Measurements from ENCODE around the gene FBXW7.
A peak's percentile ranks its signal among the peaks of the same experiment; 100 is the strongest.
"Not testable (repeated sequence)": the region's sequence is repeated elsewhere in the genome, so short reads cannot be mapped to it uniquely, and the experiment has no call there.

Gene FBXW7, protein sequence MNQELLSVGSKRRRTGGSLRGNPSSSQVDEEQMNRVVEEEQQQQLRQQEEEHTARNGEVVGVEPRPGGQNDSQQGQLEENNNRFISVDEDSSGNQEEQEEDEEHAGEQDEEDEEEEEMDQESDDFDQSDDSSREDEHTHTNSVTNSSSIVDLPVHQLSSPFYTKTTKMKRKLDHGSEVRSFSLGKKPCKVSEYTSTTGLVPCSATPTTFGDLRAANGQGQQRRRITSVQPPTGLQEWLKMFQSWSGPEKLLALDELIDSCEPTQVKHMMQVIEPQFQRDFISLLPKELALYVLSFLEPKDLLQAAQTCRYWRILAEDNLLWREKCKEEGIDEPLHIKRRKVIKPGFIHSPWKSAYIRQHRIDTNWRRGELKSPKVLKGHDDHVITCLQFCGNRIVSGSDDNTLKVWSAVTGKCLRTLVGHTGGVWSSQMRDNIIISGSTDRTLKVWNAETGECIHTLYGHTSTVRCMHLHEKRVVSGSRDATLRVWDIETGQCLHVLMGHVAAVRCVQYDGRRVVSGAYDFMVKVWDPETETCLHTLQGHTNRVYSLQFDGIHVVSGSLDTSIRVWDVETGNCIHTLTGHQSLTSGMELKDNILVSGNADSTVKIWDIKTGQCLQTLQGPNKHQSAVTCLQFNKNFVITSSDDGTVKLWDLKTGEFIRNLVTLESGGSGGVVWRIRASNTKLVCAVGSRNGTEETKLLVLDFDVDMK

DNA sequence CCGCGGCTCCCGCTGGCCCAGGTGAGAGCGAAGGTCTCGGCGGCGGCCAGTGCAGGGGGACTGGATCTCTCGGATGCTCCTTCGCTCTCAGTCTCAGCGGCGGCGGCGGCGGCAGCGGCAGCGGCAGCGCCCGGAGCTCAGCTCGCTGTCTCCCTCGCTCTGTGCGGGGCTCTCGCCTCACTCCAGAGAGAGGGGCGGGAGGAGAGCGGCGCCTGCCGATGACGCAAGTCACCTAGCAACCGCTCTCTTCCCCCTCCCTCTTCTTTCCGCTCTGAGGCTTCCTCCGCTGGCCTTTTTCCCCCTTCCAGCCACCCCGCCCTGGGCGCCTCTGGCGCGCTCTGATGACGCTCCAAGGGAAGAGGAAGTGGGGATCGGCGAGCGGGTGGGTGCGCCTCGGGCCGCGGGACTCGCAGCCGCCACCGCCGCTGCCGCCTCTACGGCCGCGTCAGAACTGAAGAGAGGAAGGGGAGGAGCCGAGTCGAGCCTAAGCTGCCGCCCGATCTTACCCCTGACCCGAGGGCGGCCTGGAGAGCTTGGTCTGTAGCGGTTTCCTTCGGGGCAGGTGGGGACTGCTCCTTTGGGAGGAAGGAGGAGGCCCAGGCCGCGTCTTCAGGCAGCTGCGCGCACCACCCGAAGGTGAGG lies at the start of gene FBXW7:
TSS of gene FBXW7 (minus strand) at position 190 of the 642 bp plus-strand sequence. CDS start 124,289 bp downstream, outside the sequence.
- DNase-seq, result peak; percentile 100

DNA sequence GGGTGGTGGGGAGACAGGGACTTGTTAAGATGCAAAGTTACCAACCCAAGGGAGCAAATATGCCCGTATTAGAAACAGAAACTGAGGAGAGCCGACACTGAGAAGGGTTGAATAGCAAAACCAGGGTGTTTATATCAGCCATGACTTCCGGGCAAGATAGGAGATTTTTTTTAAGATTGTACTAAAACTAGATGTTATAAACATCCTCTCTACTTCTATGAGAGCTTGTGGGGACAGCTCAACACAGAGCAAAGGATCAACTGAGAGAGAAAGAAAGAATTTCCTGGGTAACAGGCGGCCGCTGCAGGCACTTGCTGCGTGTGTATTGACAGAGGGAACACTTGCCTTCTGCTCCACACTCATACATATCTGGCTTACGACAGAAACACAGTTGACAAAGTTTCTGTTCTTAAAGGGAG lies 49.1 kb upstream of the FBXW7 start:
- peak; percentile 24 for DNase-seq

DNA sequence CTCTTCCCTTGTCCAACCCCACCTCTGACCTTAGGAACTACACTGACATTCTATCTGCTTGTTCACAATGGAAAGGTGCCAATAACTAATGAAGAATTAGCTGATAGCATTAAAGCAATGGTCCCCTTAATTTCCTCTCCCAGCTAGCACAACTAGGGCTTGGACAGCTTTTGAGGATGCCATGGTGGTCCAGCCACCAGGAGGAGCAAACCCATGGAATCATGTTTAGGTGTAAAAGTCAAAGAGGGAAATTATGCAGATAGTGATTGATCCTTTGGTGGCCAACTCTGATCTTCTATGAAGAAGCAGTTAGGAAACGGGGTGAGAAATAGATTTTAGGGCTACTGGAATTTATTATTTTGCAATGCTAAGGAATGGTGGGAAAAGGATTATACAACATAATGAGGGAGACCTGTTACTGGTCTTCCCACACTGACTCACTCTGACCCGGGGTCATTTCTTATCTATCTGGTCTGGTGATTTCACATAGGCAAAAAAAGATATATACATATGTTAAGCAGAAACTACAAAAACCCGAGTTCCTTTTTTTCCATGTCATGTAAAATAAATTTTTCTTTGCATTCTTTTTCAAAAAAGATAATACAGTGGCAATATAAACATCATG lies 45.8 kb upstream of the FBXW7 start:
- DNase-seq, result peak; percentile 78

DNA sequence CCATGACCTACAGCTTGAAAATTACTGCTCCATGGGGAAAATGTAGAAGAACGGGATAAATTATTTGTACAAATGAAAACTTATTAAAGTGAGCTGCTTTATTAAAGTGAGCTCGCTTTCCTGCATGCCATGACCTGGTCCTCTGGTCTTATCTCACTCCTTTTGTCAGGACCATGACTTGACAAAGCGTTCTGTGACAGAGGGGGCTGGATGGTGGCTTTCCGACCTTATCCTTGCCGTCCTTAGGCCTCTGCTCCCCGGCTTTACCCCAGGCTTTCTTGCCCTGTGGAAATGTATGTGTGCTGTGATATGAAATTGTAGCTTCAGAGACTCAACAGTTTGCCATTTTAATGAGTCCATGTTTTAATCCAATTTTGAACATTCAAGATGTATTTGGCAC lies 44.0 kb upstream of the FBXW7 start:
- peak; percentile 50 for DNase-seq

DNA sequence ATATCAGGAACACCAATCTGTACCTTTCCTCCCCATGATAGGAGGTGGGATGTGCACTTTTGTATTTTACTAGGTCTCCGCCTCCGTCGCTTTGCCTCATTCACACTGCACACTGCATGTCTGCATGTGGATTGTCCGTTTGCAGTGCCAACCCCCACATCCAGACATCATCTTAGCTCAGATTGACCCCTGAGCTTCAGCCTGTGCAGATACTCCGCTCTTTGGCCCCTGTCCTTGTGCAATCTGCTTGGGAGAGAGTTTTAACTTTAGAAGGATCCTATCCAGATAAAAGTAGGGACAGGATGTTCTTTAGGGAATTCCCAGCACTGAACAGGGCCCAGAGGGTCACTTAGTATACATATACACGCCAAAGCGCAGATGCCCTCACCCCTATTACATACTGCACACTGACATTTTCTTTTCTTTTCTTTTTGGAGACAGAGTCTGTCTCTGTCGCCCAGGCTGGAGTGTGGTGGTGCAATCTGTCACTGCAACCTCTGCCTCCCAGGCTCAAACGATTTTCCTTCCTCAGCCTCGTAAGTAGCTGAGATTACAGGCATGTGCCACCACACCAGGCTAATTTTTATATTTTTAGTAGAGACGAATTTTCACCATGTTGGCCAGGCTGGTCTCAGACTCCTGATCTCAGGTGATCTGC lies 43.3 kb upstream of the FBXW7 start:
- DNase-seq, result no peak

DNA sequence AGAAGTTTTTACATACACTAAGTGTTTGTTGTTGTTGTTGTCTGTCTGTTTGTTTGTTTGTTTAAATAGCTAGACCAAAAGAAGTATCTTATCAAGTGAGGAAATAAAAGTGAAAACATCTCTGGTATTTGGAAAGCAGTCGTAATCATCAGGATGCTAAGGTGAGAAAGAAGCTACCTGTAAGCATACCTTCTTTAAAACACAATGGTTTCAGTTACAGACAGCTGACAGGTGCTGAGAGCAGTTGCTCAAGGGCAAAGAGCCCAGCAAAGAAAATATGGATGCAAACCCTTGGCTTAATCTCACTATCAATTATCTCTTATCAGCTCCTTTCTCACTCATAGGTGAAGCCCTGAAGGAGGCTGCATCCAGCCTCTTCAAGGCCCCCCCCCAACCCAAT lies 42.8 kb upstream of the FBXW7 start:
- DNase-seq, result no peak

DNA sequence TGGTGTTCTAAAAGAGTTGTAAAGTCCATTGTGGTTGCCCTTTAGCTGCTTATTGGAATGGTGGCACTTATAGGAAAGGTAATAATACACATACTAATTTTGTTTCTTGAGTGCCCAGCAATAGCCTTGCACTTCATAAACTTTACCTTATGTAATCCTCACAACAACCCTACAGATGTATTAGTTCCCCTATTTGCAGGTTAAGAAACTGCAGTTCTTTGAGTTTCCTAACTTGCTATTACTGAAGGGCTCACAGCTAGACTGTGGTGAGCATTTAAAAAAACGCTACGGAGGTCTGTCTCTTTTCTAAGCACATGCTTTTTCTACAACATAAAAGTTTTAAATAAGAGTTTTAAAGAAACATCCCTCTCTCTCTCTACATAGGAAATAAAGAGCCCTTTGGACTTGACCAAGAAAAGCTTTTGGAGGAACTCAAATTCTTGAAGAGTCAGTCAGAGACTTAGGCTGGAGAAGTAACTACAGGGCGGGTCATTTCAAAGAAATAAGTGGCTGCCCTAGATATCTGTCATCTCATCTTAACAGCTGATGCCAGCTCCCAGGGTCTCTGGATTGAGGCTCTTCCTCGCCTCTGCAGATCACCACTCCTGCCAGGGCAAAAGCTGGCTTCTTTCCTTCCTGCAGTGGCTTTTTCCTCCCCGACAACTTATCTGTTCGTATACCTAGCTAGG lies 42.0 kb upstream of the FBXW7 start:
- peak; percentile 71 for DNase-seq

DNA sequence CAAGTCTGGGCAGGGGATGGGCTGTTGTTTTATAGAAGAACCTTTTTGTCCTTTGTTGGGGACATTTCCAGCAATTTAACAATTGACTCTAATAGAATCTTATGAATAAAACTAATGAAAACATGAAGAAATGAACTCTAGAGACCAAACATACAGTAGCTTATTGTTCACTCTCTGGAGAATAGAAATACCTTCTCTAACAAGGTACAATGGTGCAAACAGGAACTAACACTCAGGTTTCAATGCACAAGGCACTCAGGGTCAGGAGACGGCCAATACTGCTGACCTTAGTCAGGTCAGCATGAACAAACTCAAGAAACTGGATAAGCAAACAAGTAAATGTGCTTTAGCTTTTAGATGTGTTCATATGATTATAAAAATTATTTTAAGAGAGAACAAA lies 39.6 kb upstream of the FBXW7 start:
- no peak for DNase-seq

DNA sequence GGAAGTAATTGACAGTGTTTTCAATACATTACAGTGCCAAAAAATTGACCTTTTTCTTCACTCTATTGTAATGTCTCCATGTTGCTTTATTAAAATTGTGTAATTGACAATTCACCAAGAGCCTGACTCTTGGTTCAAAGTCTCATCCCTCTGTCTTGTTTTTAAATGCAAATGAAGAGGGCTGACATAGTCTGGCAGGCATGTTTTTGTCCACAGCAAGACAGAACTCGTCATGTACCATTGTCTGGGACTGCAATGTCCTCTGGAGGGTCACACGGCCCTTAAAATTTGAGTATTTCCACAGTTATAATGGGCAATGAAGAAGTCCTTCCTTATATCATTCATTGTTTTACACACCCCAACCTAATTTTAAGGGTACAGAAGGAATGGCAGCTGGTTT lies 38.0 kb upstream of the FBXW7 start:
- no peak for DNase-seq

DNA sequence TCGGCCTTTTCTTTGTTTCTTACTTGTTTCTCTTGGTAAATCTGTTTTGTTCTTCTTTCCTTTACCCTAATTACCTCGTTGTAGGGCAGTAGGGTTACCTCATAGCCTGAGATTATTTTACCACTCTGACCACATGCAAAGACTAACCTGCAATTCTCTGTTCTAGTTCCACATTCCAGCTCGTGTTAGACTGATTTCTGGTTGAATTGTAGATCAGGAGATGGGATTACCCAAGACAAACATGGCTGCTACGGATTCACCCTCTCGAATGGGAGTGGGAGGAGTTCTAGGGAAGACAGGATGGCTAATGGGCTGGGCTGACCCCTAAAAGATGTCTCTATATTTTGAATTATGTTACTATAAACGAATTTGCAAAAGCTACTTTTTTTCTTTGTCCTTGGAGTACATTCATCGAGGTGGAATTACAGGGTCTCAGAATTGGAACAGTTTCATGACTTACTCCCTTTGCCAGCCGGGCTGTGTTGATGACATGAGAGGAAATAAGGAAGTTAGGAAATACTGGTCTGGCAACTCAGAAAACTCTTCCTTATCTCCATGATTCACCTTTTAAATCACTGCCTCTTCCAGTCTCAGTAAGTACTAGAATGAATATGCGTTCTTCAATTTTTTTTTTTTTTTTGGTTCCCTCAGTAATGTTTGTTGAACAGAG lies 36.7 kb upstream of the FBXW7 start:
- DNase-seq, result peak; percentile 89

DNA sequence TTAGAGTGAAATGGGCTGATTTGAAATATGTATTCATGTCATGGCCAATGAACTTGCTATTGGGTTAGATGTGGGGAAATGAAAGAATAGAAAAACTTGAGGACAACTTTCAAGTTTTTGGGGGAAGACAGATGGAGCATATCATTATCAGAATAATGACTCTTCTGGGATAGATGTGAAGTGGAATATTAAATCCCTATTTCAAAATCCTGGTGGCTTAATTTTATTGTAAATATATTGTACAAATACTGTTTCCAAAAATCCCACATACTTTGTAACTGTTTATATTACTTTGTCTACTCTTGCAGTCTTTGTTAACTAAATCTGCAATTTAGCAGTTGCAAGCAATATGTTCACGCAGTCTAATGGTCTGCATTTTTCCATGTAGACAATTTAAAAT lies 35.9 kb upstream of the FBXW7 start:
- no peak for DNase-seq

DNA sequence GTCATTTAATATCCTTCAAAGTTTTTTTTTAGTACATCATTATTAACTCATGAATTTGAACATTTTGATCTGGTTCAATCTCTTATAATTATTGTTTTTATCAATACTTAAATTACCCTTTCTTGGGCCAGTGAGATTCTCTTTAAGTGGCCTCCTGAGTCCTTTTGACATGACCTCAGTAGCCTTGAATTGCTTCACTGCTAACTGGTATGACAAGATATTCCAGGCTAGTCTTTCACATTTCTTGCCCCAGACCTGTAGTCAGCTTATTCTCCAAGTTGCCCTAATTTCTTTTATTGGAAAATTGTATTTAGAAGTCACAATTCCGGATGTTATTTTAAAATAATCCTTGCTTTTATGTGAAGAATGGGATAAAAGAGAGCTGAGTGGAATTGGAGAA lies 35.4 kb upstream of the FBXW7 start:
- DNase-seq, result no peak

DNA sequence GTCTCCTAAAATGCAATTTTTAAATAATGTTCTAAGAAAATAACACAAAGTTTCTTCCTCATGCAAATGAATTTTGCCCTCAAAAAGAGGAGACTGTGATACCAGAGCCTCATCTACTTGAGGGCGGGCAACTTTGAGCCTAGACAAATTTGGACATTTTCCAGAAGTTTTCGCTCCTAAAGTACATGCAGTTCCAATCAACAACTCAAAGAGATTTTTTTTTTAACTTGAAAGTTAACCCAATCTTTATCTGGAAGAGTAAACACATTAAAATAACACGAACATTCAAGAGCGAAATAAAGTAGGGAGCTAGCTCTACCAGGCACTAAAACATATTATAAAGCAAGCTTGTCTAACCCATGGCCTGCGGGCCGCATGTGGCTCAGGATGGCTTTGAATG lies 29.4 kb upstream of the FBXW7 start:
- DNase-seq, result no peak

DNA sequence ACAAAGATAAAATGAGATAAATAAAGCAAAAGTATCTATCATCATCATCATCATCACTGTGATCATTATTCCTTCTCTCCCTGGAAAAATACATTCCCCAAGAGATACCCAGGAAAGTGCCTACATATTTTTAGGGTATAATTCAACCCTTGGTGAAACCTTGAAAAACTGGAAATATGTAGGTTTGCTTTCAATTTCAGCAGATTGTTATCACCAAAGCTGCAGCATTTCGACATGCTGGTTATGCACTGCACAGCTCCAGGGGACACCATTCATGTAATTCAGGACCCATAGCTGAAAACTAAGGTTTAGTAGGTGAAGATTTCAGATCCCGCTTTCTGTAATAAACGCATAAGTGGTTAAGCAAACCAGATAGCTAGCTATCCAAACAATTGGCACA lies 28.4 kb upstream of the FBXW7 start:
- DNase-seq, result peak; percentile 36

DNA sequence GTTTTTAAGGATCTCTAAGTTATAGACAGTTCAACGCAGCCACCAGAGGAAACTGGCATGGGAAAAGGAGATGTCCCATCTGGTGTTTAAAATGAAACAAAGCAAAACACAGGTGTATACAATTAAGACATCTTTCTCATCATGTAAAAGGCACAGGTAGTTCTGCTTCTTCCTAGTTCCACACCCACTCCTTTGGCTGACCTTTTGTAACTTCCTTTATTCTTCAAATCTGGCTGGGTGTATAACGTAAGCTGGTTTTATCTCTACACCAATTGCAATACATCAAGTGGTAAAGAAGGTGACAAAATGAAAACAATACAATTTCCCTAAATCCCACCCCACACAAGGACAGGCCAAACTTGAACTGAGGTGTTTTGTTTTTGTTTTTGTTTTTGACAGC lies 27.3 kb upstream of the FBXW7 start:
- peak; percentile 49 for DNase-seq

DNA sequence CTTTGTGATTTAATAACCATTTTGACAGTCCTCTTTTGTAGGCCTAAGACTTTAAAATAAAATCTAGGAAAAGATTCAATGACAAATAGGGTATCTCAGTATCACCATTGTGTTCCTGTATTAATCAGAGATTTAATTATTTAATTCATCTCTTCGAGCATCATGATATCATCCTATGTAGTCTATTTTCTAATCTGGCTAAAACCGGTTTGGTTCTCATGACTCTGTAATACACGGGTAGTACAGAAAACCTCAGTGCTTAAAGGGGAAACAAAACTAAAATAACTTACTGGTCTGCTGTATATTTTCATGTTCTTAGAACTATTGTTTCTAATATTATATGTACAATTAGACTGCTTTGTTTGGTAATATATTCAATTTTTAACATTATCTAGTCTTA lies 23.7 kb upstream of the FBXW7 start:
- DNase-seq, result no peak

DNA sequence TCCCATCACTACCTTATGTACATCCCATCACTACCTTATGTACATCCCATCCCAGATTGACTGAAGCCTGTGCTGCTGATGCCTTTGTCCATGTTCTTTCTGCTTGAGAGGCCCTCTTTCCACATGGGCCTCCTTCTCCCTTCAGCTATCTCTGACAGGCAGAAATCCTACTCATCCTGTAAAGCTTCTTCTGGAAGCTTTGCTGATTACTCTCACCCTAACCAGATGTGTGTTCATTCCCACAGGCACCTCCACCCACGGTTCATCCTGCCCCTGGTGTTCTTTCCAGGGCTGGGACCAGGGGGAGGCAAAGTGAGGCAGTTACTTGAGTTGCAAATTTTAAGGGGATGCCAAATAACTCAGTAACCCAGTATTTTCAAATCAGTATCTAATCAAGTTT lies 22.5 kb upstream of the FBXW7 start:
- DNase-seq, result no peak

DNA sequence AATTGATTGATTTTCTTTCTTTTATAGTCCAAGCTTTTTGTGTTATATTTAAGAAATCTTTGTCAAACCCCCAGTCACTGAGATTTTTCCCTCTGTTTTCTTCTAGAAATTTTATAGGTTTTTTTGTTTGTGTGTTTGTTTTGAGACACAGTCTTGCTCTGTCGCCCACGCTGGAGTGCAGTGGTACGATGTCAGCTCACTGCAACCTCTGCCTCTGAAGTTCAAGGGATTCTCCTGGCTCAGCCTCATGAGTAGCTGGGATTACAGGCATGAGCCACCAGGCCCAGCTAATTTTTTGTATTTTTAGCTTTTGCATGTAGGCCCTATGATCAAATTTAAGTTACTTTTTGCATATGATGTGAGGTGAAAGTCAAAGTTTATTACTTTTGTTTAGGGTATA lies 20.9 kb upstream of the FBXW7 start:
- DNase-seq, result no peak

DNA sequence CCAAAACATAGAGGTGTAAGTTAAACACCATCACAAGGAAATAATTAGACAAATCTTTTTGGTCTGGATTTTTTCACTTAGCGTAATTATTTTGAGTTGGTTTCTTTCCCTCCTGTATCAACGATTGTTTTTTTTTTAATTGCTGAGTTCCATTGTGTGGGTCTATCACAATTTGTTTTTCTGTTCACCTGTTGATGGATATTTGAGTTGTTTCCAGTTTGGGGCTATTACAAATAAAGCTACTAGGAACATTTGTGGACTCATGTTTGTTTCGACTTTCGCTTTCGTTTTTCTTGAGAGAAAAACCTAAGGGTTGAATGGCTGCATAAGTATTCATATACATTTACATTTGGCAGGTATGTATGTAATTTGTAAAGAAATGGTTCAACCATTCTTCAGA lies 20.4 kb upstream of the FBXW7 start:
- peak; percentile 85 for DNase-seq

DNA sequence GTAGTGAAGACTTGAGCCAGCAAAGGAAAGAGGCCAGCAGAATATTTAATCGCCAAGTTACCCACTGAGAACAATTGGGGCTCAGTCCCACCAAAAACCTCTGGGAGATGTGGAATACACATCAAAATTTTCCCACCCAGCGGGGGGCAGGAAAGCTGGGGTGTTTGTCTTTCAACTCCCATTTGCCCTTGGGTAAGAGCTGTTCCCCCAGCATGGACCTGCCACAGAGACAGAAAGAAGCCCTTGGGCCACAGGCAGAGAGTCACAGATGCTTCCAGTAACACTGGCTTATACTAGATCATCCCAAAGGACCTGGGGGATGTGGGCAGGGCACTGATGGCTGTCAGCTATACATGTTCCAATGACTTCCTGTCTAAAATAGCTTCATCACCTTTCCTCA lies 18.9 kb upstream of the FBXW7 start:
- no peak for DNase-seq

DNA sequence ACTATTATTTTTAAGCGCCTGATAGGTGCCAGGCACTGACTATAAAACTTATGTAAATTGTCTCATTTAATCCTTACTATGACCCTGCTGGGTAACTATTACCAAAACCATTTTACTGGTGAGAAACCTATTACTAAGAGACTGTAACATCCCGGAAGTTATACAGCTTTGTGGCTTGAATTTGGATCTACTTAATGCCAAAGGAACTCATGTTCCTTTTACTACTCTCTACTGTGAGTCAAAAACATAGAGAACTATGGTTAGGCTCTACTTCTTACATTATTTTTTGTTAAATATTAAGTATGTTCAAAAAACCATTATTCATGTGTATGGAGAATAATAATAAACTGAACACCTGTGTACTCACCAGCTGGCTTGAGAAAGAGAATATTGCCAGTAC lies 14.8 kb upstream of the FBXW7 start:
- not testable (repeated sequence) for DNase-seq

DNA sequence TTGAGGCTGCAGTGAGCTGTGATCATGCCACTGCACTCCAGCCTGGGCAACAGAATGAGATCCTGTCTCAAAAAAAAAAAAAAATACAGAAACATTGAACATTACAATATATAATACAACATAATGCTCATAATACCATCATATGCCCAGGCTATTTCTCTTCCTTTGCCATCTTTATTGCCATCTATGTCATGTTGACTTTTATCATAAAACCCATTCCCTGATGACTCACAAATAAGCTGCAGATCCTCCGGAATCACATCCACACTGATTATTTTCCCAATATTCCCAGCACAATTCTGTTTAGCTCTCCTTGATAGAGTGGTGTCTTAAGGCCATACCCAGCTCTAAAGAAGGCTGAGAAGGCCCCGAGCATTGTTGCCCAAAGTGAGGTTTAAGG lies 9.2 kb upstream of the FBXW7 start:
- no peak for DNase-seq

Measured in OCI-M1 (cell line).